22Rv1 (cell line): ENCODE results near the gene ERN1.

ENCODE experiments used
- H3K27ac ChIP-seq: fragments of 450-650 bp; 2 replicates; pipeline ENCODE4 v1.5.1; 2017
- CTCF ChIP-seq: fragments of 450-650 bp; IDR thresholded peaks from 2 replicates; pipeline ENCODE4 v1.5.1; 2017; ENCODE audit warnings: mild to moderate bottlenecking
- ZFX ChIP-seq: fragments of 450-650 bp; IDR thresholded peaks from 2 replicates; pipeline ENCODE4 v1.6.1; 2017; ENCODE audit warnings: antibody characterized with exemption, borderline replicate concordance

ERN1 gene

GRCh38 chr17:64092952-64093451, 36.9 kb downstream of the ERN1 start:
- no peak overlapping the region for H3K27ac ChIP-seq
- TF ChIP-seq CTCF (no peak), ZFX (no peak)

DNA sequence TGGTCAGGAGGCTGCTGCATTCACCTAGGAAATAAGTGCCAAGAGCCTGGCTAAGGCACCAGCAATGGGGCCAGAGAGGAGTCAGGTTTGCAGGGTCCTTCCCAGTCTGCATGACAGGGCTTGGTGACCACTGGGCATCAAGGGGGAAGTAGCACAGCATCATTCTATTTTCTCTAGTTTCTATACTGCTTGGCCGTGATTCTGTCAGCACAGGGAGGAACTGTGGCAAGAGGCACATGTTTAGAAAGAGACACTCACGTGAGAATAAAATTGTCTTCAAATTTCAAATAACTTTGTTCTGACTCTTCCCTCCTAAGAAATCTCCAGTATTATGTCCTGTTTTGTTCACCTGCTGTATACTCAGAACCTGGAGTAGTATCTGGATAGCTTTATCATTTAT, 37.8 kb downstream of the ERN1 start:
- no peak for TF ChIP-seq CTCF
- TF ChIP-seq ZFX, result no peak
- no peak overlapping the region for H3K27ac ChIP-seq

- no peak overlapping the region for H3K27ac ChIP-seq
- no peak for TF ChIP-seq CTCF
- TF ChIP-seq ZFX, result no peak
These were observed 38.4 kb downstream of the ERN1 start for GRCh38 chr17:64091571-64091970.

DNA sequence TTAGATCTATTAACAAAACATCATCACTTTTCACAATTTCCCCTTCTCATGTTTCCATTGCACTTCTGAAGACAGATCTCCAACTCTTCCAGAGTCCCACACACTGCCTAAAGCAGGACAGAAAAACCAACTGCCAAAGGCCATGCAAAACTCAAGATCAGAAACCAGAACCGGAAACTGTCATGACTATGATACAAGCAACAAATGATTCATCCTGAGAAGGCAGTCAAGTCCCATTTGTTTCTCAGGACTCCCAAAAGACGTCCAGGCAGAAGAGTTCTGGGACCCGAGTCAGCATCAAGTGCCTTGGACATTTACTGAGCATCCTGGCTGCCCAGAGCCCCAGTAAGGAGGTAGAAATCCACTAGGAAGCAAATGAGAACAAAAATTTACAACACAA, 38.8 kb downstream of the ERN1 start:
- TF ChIP-seq ZFX, result no peak
- no peak for TF ChIP-seq CTCF
- no peak overlapping the region for H3K27ac ChIP-seq

- no peak overlapping the region for H3K27ac ChIP-seq
- TF ChIP-seq CTCF (no peak), ZFX (no peak)
These were observed 39.8 kb downstream of the ERN1 start for GRCh38 chr17:64090144-64090543.

DNA sequence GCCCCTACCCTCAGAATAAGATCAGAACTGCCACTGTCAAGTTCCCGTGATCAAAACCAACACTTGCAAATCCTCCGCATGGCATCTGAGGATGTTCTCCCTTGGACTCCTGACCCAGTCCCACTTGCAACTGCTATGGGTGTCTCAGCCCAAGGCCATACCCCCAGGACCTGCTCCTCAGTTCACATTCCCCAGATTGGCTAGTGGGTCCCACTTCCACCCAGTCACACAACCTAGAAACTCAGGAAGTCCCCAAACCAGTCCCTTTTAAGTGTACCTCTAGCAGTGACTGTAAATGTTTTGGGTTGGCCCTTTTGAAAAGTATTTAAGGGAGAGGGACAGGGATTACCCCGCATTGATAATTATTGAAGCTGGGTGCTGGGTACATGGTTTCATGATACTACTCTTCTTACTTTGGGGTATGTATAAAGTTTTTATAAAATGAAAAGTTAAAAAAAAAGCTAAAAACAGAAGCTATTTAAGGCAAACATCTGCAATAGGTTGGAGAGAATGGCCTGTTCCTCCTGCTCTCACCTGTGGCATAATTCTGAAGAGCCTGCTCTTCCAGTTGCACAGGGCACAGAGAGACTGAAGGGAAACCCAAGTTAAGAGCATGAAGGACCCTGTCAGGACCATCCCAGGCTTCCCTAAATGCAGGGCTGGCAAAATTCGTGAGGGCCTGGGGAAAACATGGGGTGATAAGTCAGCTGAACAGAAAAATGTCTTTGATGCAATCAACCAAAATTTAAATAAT, 42.5 kb downstream of the ERN1 start:
- no peak for TF ChIP-seq ZFX
- no peak for TF ChIP-seq CTCF
- no peak overlapping the region for H3K27ac ChIP-seq

DNA sequence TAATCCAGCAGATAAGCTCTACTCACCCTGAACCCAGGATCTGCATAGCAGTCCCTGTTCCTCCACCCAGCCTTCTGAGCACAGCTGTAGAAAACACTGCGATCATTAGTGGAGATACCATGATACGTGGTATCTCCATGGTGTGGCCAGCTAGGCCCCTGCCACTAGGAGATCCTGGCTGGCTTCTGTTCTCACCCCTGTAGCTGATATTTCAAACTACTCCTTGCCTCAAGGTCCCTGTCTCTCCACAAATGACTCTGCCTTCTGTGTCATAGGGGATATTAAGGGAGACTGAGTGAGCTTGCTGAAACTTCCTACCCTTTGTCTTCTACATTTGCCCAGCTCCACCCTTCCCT, 44.3 kb downstream of the ERN1 start:
- no peak for TF ChIP-seq ZFX
- TF ChIP-seq CTCF, result no peak
- H3K27ac ChIP-seq, result no peak overlapping the region
